Measurements from ENCODE around the gene ZDHHC14. TPM values are rescaled to one million over a fixed set of nuclear protein-coding genes. Genes with fewer than 3 reads are reported as not detected.

Gene ZDHHC14
- polyA plus RNA-seq, 2 of the 4 experiments (the other 2 are of a cell fraction): 2.2 to 2.8 TPM

DNA sequence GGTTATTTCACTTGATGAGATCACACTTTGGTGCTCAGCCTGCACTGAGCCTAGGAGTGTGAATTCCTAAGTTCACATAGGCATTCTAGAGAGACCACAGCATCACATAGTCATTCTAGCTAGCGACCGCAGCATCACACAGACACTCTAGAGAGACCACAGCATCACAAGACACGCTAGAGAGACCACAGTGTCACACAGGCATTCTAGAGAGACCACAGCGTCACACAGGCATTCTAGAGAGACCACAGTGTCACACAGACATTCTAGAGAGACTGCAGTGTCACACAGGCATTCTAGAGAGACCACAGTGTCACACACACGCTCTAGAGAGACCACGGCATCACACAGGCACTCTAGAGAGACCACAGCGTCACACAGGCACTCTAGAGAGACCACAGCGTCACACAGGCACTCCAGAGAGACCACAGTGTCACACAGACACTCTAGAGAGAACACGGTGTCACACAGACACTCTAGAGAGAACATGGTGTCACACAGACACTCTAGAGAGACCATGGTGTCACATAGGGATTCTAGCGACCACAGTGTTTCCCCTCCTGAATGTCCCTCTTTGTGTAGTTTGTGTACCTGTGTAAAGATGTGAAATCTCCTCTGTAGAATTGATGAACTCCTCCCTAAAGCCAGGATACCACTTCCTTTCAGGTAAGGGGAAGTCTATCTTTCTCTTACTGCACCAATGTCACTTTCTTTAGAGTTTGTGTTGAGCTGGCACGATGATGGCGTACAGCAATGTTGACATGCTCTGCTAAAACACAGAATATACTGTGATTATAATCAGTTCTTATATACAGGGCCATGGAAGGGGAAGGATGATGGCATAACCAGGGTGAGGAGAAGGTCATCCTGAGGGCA lies 169.4 kb downstream of the ZDHHC14 start (continued):
- TF ChIP-seq, protein P1, sequence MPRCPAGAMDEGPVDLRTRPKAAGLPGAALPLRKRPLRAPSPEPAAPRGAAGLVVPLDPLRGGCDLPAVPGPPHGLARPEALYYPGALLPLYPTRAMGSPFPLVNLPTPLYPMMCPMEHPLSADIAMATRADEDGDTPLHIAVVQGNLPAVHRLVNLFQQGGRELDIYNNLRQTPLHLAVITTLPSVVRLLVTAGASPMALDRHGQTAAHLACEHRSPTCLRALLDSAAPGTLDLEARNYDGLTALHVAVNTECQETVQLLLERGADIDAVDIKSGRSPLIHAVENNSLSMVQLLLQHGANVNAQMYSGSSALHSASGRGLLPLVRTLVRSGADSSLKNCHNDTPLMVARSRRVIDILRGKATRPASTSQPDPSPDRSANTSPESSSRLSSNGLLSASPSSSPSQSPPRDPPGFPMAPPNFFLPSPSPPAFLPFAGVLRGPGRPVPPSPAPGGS (IDR thresholded peaks at IDR 0.05): no peak
- TF ChIP-seq MYC (IDR thresholded peaks at IDR 0.05; ENCODE audit: borderline replicate concordance, low read length): no peak
- no peak for TF ChIP-seq RNF2 (IDR thresholded peaks at IDR 0.05; ENCODE audit: borderline replicate concordance, low read depth)

DNA sequence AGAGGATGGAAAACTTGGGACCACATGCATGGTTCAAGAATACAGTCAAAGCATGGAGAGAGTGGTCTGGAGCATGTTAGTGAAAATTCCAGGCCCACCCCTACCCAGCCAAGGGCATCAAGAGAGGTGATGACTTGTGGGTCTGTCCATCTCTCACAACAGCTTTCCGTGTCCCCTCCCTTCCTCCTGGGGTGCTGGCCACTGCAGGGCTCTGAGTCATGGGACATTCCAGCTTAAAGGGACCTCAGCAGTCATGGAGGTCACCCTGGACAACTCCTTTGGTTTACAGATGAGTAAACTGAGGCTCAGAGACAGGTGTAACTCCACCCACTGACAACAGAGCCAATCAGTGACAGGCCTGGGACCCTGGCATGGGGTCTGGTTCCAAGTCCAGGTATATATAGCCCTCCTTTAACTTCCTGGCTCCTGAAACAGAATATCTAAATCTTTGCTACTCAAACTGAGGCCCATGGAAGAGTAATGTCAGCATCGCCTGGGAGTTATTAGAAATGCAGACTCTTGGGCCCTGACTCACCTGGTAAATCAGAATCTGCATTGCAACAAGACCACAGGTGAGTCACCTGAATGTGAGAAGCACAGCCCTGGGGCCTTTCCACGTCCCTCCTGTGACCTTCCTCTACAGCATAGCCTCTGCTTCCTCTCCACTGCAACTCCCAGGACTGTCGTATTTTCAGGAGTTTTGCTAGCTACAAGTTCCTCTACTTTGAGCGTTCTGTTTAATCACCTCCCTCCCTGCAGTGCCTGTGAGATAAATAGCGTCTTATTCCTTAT lies 170.2 kb downstream of the ZDHHC14 start:
- no peak for ATAC-seq
- no peak for TF ChIP-seq ZNF302 (CRISPR knock-in tag; IDR thresholded peaks at IDR 0.05)
- no peak for TF ChIP-seq RCOR1 (IDR thresholded peaks at IDR 0.05; ENCODE audit: low read depth, low read length)
- TF ChIP-seq JUN (IDR thresholded peaks at IDR 0.05): no peak
- TF ChIP-seq ZC3H11A (IDR thresholded peaks at IDR 0.05): no peak
- no peak for TF ChIP-seq KDM1A (IDR thresholded peaks at IDR 0.05; ENCODE audit: low read depth)
- TF ChIP-seq PHF8 (IDR thresholded peaks at IDR 0.05; ENCODE audit: borderline replicate concordance, low read depth): no peak
- no peak for TF ChIP-seq HOXB13 (CRISPR knock-in tag; IDR thresholded peaks at IDR 0.05; ENCODE audit: low read depth)
- no peak for TF ChIP-seq TP53 (CRISPR knock-in tag; IDR thresholded peaks at IDR 0.05)
- no peak for TF ChIP-seq EHMT2 (IDR thresholded peaks at IDR 0.05; ENCODE audit: low read depth)
- TF ChIP-seq, protein P2, sequence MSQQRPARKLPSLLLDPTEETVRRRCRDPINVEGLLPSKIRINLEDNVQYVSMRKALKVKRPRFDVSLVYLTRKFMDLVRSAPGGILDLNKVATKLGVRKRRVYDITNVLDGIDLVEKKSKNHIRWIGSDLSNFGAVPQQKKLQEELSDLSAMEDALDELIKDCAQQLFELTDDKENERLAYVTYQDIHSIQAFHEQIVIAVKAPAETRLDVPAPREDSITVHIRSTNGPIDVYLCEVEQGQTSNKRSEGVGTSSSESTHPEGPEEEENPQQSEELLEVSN (IDR thresholded peaks at IDR 0.05; ENCODE audit: borderline replicate concordance, low read depth): no peak
- TF ChIP-seq NFE2L2 (conservative IDR thresholded peaks at IDR 0.05; ENCODE audit: low read length): no peak
- no peak for TF ChIP-seq HOXA7 (CRISPR knock-in tag; IDR thresholded peaks at IDR 0.05)
- TF ChIP-seq SREBF2 (IDR thresholded peaks at IDR 0.05): no peak
- Histone ChIP-seq H3K4me2 (no peak overlapping the region), H3K27ac (no peak overlapping the region), H3K9me3 (no peaks in the 10 kb centered on the region), H3K4me3 (no peak overlapping the region), H3K4me1 (no peaks in the 10 kb centered on the region)
- ChIA-PET CTCF (interaction anchor here (0.6 kb wide), 1 partner anchor 49 kb away, joined by 3 read pairs; no protein-coding TSS in a partner anchor), POLR2A (no interaction called here)
- 65% methylated on average over 6 of the region's 6 CpGs for WGBS (ENCODE audit: missing lambda C conversion rate)
- FAIRE-seq: no peak
- no peak for DNase-seq (ENCODE audit: low read depth in 1 of 2, low spot score in 1 of 2)

DNA sequence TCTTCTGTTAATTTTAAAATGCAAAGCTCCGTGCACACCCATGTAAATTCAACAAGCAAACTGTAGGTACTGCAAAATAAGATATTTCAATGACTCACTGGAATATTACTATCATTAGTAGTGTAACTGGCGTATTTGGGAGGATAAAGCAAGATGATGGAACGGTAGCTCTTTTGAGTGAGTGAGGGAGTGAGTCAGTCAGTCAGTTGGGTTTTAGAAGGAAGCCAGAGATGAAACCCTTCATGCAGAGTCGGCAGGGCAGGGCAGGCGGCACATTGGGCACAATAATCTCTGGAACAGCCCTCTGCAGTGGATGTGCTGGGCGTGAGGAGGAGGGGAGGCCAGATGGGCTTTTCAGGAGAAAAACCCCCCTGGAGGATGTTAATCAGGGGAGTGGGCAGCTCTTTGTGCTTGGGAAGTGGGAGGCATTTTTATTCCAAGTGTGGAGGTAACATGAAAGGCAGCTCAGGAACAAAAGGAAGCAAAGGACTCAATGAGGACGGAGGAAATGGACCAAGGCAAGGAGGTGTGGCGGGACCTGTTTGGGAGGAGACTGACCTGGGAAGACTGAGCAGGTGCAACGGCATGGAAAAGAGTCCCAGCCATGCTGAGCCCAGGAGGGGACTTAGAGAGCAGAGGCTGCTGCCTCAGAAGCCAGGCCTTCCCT lies 171.2 kb downstream of the ZDHHC14 start:
- ChIA-PET POLR2A (no interaction called here), CTCF (no interaction called here)
- TF ChIP-seq MAZ (IDR thresholded peaks at IDR 0.05; ENCODE audit: borderline replicate concordance, low read depth, low read length) (no peak), HOXB5 (CRISPR knock-in tag; IDR thresholded peaks at IDR 0.05) (no peak), GATA3 (IDR thresholded peaks at IDR 0.05; ENCODE audit: borderline replicate concordance) (no peak), FOSB (CRISPR knock-in tag; IDR thresholded peaks at IDR 0.05) (no peak), HDAC2 (IDR thresholded peaks at IDR 0.05) (no peak), JUN (IDR thresholded peaks at IDR 0.05) (no peak), NFE2L2 (conservative IDR thresholded peaks at IDR 0.05; ENCODE audit: low read length) (no peak)
- TF ChIP-seq, protein P3, sequence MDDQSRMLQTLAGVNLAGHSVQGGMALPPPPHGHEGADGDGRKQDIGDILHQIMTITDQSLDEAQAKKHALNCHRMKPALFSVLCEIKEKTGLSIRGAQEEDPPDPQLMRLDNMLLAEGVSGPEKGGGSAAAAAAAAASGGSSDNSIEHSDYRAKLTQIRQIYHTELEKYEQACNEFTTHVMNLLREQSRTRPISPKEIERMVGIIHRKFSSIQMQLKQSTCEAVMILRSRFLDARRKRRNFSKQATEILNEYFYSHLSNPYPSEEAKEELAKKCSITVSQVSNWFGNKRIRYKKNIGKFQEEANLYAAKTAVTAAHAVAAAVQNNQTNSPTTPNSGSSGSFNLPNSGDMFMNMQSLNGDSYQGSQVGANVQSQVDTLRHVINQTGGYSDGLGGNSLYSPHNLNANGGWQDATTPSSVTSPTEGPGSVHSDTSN (IDR thresholded peaks at IDR 0.05): no peak
- 82% methylated on average over 9 of the region's 9 CpGs for WGBS (ENCODE audit: missing lambda C conversion rate)
- Histone ChIP-seq H3K4me3 (no peak overlapping the region), H3K27ac (no peak overlapping the region), H3K4me1 (no peaks in the 10 kb centered on the region), H3K4me2 (no peak overlapping the region), H3K9me3 (no peaks in the 10 kb centered on the region)
- no peak for FAIRE-seq
- no peak for DNase-seq (ENCODE audit: low read depth in 1 of 2, low spot score in 1 of 2)
- ATAC-seq: no peak

Data from A549 (cell line).